Muscle of leg (tissue), 11 donors: Measurements from ENCODE around the gene RABGAP1L. TPM values are rescaled to one million over a fixed set of nuclear protein-coding genes. Genes with fewer than 3 reads are reported as not detected.

Experiments
- DNase-seq: peaks from one replicate; pipeline ENCODE4 v3.0.0; 2013
- H3K27ac ChIP-seq: one replicate; pipeline ENCODE4 v1.5.1; 2013; ENCODE audit warnings: mild to moderate bottlenecking, low read length, control low read depth
- H3K27me3 ChIP-seq: one replicate; pipeline ENCODE4 v1.6.1; 2013; ENCODE audit warnings: low read length; ENCODE audit not compliant: control insufficient read depth, insufficient read depth
- H3K36me3 ChIP-seq: one replicate; pipeline ENCODE4 v1.6.1; 2013; ENCODE audit warnings: low read length; ENCODE audit not compliant: control insufficient read depth, insufficient read depth
- H3K4me1 ChIP-seq: one replicate; pipeline ENCODE4 v1.6.1; 2013; ENCODE audit warnings: low read length; ENCODE audit not compliant: control insufficient read depth, insufficient read depth
- H3K4me3 ChIP-seq: one replicate; pipeline ENCODE4 v1.5.1; 2013; ENCODE audit warnings: low read length, control low read depth
- H3K9me3 ChIP-seq: replicated peaks from 2 replicates; pipeline ENCODE4 v1.6.1; 2013; ENCODE audit warnings: low read depth, low read length; ENCODE audit not compliant: control insufficient read depth
- WGBS: methylation state at CpG from one replicate; pipeline ENCODE4 v1.1.5; 2013; ENCODE audit warnings: missing lambda C conversion rate; ENCODE audit not compliant: insufficient coverage; 5-methylcytosine and 5-hydroxymethylcytosine counted together
- polyA plus RNA-seq, 8 donors: library from polyadenylated mRNA; unstranded; fragments of 120-200 nt; gene quantifications; one replicate each; pipeline versions ENCODE4 v1.2.1 to v1.2.3, GENCODE V29; 2013; ENCODE audit warnings: inconsistent platforms in 1 of 8, low replicate concordance in 1 of 8; ENCODE audit not compliant: insufficient read length in 8 of 8, insufficient read depth in 1 of 8
- total RNA-seq: library from RNA; stranded (reverse); fragments of 120-200 nt; gene quantifications from one replicate; pipeline ENCODE4 v1.2.4, GENCODE V29; 2013

The RABGAP1L gene
- total and polyA plus RNA-seq, 9 donors: 9.8 to 27.2 (median 11.6) TPM

- Histone ChIP-seq H3K36me3 (no peaks in the 10 kb centered on the region), H3K27ac (no peak overlapping the region), H3K4me1 (no peaks in the 10 kb centered on the region), H3K4me3 (no peak overlapping the region), H3K9me3 (peaks cover 3% of the 10 kb centered on the region), H3K27me3 (no peaks in the 10 kb centered on the region)
- no CpG with 5 or more reads among the region's 1 CpG for WGBS
- no peak for DNase-seq
These were observed 6.9 kb upstream of the RABGAP1L start for GRCh38 chr1:174152427-174152826.

GRCh38 chr1:174153085-174153824 is 6.1 kb upstream of the RABGAP1L start:
- Histone ChIP-seq H3K4me3 (no peak overlapping the region), H3K9me3 (peaks cover 3% of the 10 kb centered on the region), H3K27me3 (no peaks in the 10 kb centered on the region), H3K36me3 (no peaks in the 10 kb centered on the region), H3K4me1 (no peaks in the 10 kb centered on the region), H3K27ac (no peak overlapping the region)
- no peak for DNase-seq
- 73% methylated on average over 2 of the region's 5 CpGs for WGBS

- no peaks in the 10 kb centered on the region for H3K4me1 ChIP-seq
- H3K36me3 ChIP-seq: no peaks in the 10 kb centered on the region
- H3K4me3 ChIP-seq: no peak overlapping the region
These were observed 5.6 kb upstream of the RABGAP1L start for GRCh38 chr1:174153825-174154107.

GRCh38 chr1:174156437-174156836 is 2.9 kb upstream of the RABGAP1L start:
- Histone ChIP-seq H3K9me3 (no peaks in the 10 kb centered on the region), H3K4me1 (peaks cover 5% of the 10 kb centered on the region), H3K27ac (no peak overlapping the region), H3K36me3 (no peaks in the 10 kb centered on the region), H3K27me3 (no peaks in the 10 kb centered on the region), H3K4me3 (no peak overlapping the region)
- no peak for DNase-seq
- WGBS: no CpG with 5 or more reads among the region's 1 CpG

More at GRCh38 chr1:174153825-174154107, 5.6 kb upstream of the RABGAP1L start:
- H3K9me3 ChIP-seq: peaks cover 3% of the 10 kb centered on the region
- H3K27ac ChIP-seq: no peak overlapping the region
- no peak for DNase-seq
- H3K27me3 ChIP-seq: no peaks in the 10 kb centered on the region

- WGBS: no CpG with 5 or more reads among the region's 3 CpGs
- peaks cover 5% of the 10 kb centered on the region for H3K4me1 ChIP-seq
- no peak overlapping the region for H3K27ac ChIP-seq
These were observed 2.0 kb upstream of the RABGAP1L start for GRCh38 chr1:174157157-174157806.

GRCh38 chr1:174158767-174159251 is 511 bp upstream of the RABGAP1L start:
- Histone ChIP-seq H3K27ac (peak overlapping the region; percentile 0), H3K27me3 (no peaks in the 10 kb centered on the region), H3K4me1 (peaks cover 5% of the 10 kb centered on the region), H3K36me3 (no peaks in the 10 kb centered on the region), H3K9me3 (no peaks in the 10 kb centered on the region), H3K4me3 (peak overlapping the region; percentile 44)
- DNase-seq: no peak
- 0% methylated on average over 16 of the region's 23 CpGs for WGBS

More at GRCh38 chr1:174157157-174157806, 2.0 kb upstream of the RABGAP1L start:
- H3K9me3 ChIP-seq: no peaks in the 10 kb centered on the region
- no peaks in the 10 kb centered on the region for H3K36me3 ChIP-seq
- no peaks in the 10 kb centered on the region for H3K27me3 ChIP-seq
- DNase-seq: no peak
- no peak overlapping the region for H3K4me3 ChIP-seq

GRCh38 chr1:174160109-174160473 is 771 bp downstream of the RABGAP1L start:
- peak; percentile 32 for DNase-seq
- Histone ChIP-seq H3K4me1 (peaks cover 5% of the 10 kb centered on the region), H3K27ac (peak overlapping the region; percentile 87), H3K9me3 (no peaks in the 10 kb centered on the region), H3K36me3 (no peaks in the 10 kb centered on the region), H3K4me3 (peak overlapping the region; percentile 97), H3K27me3 (no peaks in the 10 kb centered on the region)
- 0% methylated on average over 6 of the region's 14 CpGs for WGBS

GRCh38 chr1:174160603-174161002 is 1.3 kb downstream of the RABGAP1L start:
- peak; percentile 4 for DNase-seq
- no peaks in the 10 kb centered on the region for H3K36me3 ChIP-seq
- no peaks in the 10 kb centered on the region for H3K27me3 ChIP-seq
- peaks cover 5% of the 10 kb centered on the region for H3K4me1 ChIP-seq
- no peak overlapping the region for H3K27ac ChIP-seq
- H3K4me3 ChIP-seq: no peak overlapping the region
- no peaks in the 10 kb centered on the region for H3K9me3 ChIP-seq
- WGBS: no CpG with 5 or more reads among the region's 5 CpGs

GRCh38 chr1:174161813-174162212 is 2.5 kb downstream of the RABGAP1L start:
- peaks cover 5% of the 10 kb centered on the region for H3K4me1 ChIP-seq
- no peaks in the 10 kb centered on the region for H3K36me3 ChIP-seq
- H3K27ac ChIP-seq: no peak overlapping the region
- no peak for DNase-seq
- no CpG with 5 or more reads among the region's 6 CpGs for WGBS
- H3K9me3 ChIP-seq: no peaks in the 10 kb centered on the region
- no peaks in the 10 kb centered on the region for H3K27me3 ChIP-seq
- no peak overlapping the region for H3K4me3 ChIP-seq

GRCh38 chr1:174164826-174165225 is 5.5 kb downstream of the RABGAP1L start:
- Histone ChIP-seq H3K27me3 (no peaks in the 10 kb centered on the region), H3K9me3 (no peaks in the 10 kb centered on the region), H3K4me1 (peaks cover 5% of the 10 kb centered on the region), H3K4me3 (no peak overlapping the region), H3K36me3 (no peaks in the 10 kb centered on the region), H3K27ac (no peak overlapping the region)
- WGBS: 100% methylated on average over 1 of the region's 2 CpGs
- no peak for DNase-seq
